ENCODE data around the gene CTCFL.

DNA sequence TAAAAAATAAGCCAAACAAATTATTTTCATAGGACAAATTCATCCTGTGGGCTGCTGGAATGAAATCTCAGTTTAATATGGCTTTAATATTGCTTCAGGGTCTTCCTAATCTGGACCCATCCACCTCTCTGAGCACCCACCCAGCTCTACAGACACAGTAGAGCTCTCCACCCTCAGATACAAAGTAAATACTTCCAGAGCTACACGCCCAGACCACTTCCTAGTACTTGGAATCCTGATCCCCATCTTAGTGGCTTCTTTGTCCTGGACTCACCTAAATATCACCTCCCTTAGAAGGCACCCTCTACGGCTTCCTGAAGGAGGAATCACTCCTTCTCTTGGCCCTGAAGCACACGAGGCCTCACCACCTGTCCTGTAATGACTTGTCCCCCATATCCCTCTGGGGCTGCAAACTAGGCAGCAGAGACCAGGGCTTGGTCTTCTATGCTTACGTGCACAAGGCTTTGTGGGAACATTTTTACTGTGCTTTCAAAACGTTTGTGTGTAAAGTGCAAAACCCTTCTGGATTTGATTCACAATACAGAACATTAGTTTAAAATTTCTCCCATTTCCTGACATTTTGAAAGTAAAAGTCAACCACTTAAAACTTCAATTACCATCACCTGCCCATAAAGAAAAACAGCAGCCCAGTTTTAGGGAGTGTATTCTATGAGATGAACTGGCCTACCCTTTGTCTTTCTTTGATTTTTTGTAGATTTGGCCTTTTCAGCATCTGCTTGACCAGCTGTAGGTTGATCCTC lies 2.4 kb downstream of the CTCFL start:
- TF ChIP-seq, protein P1, sequence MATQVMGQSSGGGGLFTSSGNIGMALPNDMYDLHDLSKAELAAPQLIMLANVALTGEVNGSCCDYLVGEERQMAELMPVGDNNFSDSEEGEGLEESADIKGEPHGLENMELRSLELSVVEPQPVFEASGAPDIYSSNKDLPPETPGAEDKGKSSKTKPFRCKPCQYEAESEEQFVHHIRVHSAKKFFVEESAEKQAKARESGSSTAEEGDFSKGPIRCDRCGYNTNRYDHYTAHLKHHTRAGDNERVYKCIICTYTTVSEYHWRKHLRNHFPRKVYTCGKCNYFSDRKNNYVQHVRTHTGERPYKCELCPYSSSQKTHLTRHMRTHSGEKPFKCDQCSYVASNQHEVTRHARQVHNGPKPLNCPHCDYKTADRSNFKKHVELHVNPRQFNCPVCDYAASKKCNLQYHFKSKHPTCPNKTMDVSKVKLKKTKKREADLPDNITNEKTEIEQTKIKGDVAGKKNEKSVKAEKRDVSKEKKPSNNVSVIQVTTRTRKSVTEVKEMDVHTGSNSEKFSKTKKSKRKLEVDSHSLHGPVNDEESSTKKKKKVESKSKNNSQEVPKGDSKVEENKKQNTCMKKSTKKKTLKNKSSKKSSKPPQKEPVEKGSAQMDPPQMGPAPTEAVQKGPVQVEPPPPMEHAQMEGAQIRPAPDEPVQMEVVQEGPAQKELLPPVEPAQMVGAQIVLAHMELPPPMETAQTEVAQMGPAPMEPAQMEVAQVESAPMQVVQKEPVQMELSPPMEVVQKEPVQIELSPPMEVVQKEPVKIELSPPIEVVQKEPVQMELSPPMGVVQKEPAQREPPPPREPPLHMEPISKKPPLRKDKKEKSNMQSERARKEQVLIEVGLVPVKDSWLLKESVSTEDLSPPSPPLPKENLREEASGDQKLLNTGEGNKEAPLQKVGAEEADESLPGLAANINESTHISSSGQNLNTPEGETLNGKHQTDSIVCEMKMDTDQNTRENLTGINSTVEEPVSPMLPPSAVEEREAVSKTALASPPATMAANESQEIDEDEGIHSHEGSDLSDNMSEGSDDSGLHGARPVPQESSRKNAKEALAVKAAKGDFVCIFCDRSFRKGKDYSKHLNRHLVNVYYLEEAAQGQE (IDR thresholded peaks at IDR 0.05; ENCODE audit: insufficient read depth in 1 of 2, low read depth in 2 of 2, low read length in 2 of 2), result no peak
- TF ChIP-seq SIN3A (IDR thresholded peaks at IDR 0.05; ENCODE audit: borderline replicate concordance, insufficient read depth, low read length) (no peak), TAF1 (IDR thresholded peaks at IDR 0.05; ENCODE audit: borderline replicate concordance, insufficient read depth, low read length) (no peak)

Measured in PFSK-1 (cell line).